ENCODE measurements around the gene HSPA12B. TPM values are rescaled to one million over a fixed set of nuclear protein-coding genes. Genes with fewer than 3 reads are reported as not detected.

The HSPA12B gene
- total RNA-seq, 6 donors from 2014 or later, result 18.4 to 53.7 (median 21.5) TPM

GRCh38 chr20:3739926-3740451 is 7.5 kb downstream of the HSPA12B start:
- 13 to 57% methylated on average over 1 to 7 of the region's 7 CpGs for WGBS, 2 donors
- Histone ChIP-seq H3K9me3 (no peaks in the 10 kb centered on the region), H3K4me1 (peaks cover 57 to 60% (median 59%) of the 10 kb centered on the region in 4 donors), H3K36me3 (peaks cover 0 to 31% (median 0%) of the 10 kb centered on the region in 4 donors), H3K4me3 (peak overlapping the region in 1 of 4 donors; percentile 0), H3K27ac (peak overlapping the region; percentile 75 to 91 (median 80)), H3K27me3 (no peaks in the 10 kb centered on the region)
- TF ChIP-seq EP300 (IDR thresholded peaks at IDR 0.05), result no peak
- no peak for TF ChIP-seq POLR2A (IDR thresholded peaks at IDR 0.05)
- TF ChIP-seq, protein P1, sequence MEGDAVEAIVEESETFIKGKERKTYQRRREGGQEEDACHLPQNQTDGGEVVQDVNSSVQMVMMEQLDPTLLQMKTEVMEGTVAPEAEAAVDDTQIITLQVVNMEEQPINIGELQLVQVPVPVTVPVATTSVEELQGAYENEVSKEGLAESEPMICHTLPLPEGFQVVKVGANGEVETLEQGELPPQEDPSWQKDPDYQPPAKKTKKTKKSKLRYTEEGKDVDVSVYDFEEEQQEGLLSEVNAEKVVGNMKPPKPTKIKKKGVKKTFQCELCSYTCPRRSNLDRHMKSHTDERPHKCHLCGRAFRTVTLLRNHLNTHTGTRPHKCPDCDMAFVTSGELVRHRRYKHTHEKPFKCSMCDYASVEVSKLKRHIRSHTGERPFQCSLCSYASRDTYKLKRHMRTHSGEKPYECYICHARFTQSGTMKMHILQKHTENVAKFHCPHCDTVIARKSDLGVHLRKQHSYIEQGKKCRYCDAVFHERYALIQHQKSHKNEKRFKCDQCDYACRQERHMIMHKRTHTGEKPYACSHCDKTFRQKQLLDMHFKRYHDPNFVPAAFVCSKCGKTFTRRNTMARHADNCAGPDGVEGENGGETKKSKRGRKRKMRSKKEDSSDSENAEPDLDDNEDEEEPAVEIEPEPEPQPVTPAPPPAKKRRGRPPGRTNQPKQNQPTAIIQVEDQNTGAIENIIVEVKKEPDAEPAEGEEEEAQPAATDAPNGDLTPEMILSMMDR (IDR thresholded peaks at IDR 0.05), result no peak
- no peak for TF ChIP-seq POLR2AphosphoS5 (IDR thresholded peaks at IDR 0.05)
- DNase-seq (no peak), ATAC-seq (ENCODE audit: low FRiP score in 2 of 2) (no peak)

DNA sequence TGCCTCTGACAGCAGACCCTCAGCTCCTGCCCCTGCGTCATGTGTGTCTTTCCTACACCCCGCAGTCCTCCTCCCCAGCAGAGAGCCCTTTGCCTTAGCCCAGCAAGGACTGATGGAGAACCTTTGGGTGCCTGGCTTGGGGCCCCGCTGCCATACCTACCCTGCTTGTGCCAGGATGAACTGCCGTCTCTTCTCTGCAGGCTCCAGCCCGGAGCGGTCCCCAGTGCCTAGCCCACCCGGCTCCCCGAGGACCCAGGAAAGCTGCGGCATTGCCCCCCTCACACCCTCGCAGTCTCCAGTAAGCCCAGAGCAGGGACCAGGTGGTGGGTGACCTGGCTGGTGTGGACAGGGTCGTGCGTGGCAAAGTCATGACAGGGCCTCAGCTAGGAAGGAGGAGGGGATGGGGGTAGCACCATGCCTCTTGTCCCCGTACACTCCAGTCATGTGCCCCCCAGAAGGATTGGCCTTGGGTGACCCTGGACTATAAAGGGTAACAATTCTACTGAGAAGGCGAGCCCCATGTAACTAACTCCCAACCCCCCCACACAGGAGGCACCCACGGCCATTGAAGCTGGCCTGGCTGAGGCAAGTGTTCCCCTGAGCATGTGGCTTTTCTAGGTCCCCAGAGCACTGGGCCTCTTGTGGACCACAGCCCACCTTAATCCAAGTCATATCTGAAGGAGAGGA is 8.3 kb downstream of the HSPA12B start:
- WGBS, 2 donors, result 85 to 86% methylated on average over 8 to 15 of the region's 15 CpGs
- Histone ChIP-seq H3K27me3 (no peaks in the 10 kb centered on the region), H3K36me3 (peaks cover 0 to 37% (median 3%) of the 10 kb centered on the region in 4 donors), H3K27ac (peak overlapping the region; percentile 75 to 91 (median 80)), H3K4me1 (peaks cover 58 to 60% (median 59%) of the 10 kb centered on the region in 4 donors), H3K4me3 (no peak overlapping the region), H3K9me3 (no peaks in the 10 kb centered on the region)
- DNase-seq (peak in 1 of 2 donors; percentile 53), ATAC-seq (ENCODE audit: low FRiP score in 2 of 2) (no peak)
- TF ChIP-seq POLR2AphosphoS5 (IDR thresholded peaks at IDR 0.05), result no peak
- TF ChIP-seq, protein P1 (IDR thresholded peaks at IDR 0.05), result no peak
- TF ChIP-seq EP300 (IDR thresholded peaks at IDR 0.05), result no peak
- no peak for TF ChIP-seq POLR2A (IDR thresholded peaks at IDR 0.05)

GRCh38 chr20:3741836-3742458 is 9.5 kb downstream of the HSPA12B start:
- H3K9me3 ChIP-seq, result no peaks in the 10 kb centered on the region
- ATAC-seq (ENCODE audit: low FRiP score in 2 of 2) (no peak), DNase-seq (no peak)
- H3K27ac ChIP-seq, result peak overlapping the region in 2 of 4 donors; percentile 80 to 91
- peaks cover 0 to 40% (median 4%) of the 10 kb centered on the region in 4 donors for H3K36me3 ChIP-seq
- H3K4me1 ChIP-seq, result peaks cover 48 to 54% (median 49%) of the 10 kb centered on the region in 4 donors
- no peak for TF ChIP-seq POLR2AphosphoS5 (IDR thresholded peaks at IDR 0.05)
- no peak for TF ChIP-seq POLR2A (IDR thresholded peaks at IDR 0.05)
- no peak for TF ChIP-seq EP300 (IDR thresholded peaks at IDR 0.05)
- TF ChIP-seq, protein P1 (IDR thresholded peaks at IDR 0.05), result no peak
- WGBS, 2 donors, result 77 to 82% methylated on average over 6 to 7 of the region's 7 CpGs
- H3K27me3 ChIP-seq, result no peaks in the 10 kb centered on the region
- no peak overlapping the region for H3K4me3 ChIP-seq

DNA sequence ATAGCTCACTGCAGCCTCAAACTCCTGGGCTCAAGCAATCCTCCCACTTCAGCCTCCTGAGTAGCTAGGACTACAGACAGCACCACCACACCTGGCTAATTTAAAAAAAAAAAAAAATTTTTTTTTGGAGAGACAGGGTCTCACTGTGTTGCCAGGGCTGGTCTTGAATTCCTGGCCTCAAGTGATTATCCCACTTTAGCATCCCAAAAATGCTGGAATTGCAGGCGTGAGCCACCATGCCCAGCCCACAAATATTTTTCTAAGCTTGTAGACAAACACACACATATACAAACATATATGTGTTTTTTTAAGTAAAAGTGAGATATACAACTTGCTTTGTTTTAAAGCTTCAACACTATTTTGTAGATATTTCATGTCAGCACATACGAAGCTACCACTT is 10.8 kb downstream of the HSPA12B start:
- ATAC-seq (ENCODE audit: low FRiP score in 2 of 2), result no peak
- peaks cover 0 to 54% (median 7%) of the 10 kb centered on the region in 4 donors for H3K36me3 ChIP-seq
- TF ChIP-seq, protein P1 (IDR thresholded peaks at IDR 0.05), result no peak
- TF ChIP-seq POLR2AphosphoS5 (IDR thresholded peaks at IDR 0.05) (no peak), EP300 (IDR thresholded peaks at IDR 0.05) (no peak), POLR2A (IDR thresholded peaks at IDR 0.05) (no peak)
- 71 to 92% methylated on average over 2 of the region's 2 CpGs for WGBS, 2 donors
- no peak overlapping the region for H3K4me3 ChIP-seq
- peaks cover 38 to 42% (median 40%) of the 10 kb centered on the region in 4 donors for H3K4me1 ChIP-seq
- peak overlapping the region in 1 of 4 donors; percentile 49 for H3K27ac ChIP-seq
- no peaks in the 10 kb centered on the region for H3K9me3 ChIP-seq
- no peaks in the 10 kb centered on the region for H3K27me3 ChIP-seq
- no peak for DNase-seq

All from upper lobe of left lung (tissue), 6 donors.